Progenitor cell of endocrine pancreas (in vitro differentiated cells): ENCODE measurements around the gene TBX6. TPM values are rescaled to one million over a fixed set of nuclear protein-coding genes. Genes with fewer than 3 reads are reported as not detected.

ENCODE experiments used
- DNase-seq: peaks from one replicate; pipeline ENCODE4 v3.0.0; 2021; ENCODE audit warnings: low spot score; ENCODE audit not compliant: unreplicated experiment
- H3K27ac Mint-ChIP-seq: 2 replicates; pipeline ENCODE4 v1.8.0; 2021; ENCODE audit warnings: mild to moderate bottlenecking, moderate library complexity, mixed read lengths
- H3K27me3 Mint-ChIP-seq: 2 replicates; pipeline ENCODE4 v1.8.0; 2021; ENCODE audit warnings: mixed read lengths
- H3K36me3 Mint-ChIP-seq: 2 replicates; pipeline ENCODE4 v1.8.0; 2022; ENCODE audit warnings: mixed read lengths; ENCODE audit not compliant: insufficient read depth
- H3K4me1 Mint-ChIP-seq: 2 replicates; pipeline ENCODE4 v1.8.0; 2021; ENCODE audit warnings: low read depth, mixed read lengths
- H3K4me3 Mint-ChIP-seq: 2 replicates; pipeline ENCODE4 v1.8.0; 2021; ENCODE audit warnings: low read depth, mild to moderate bottlenecking, moderate library complexity, mixed read lengths
- H3K9me3 Mint-ChIP-seq: 2 replicates; pipeline ENCODE4 v1.8.0; 2021; ENCODE audit warnings: low read depth, mixed read lengths
- total RNA-seq: library from RNA; stranded (reverse); gene quantifications from 2 replicates; pipeline ENCODE4 v1.2.1, GENCODE V29; 2021
- TF ChIP-seq, protein P1 (sequence below): fragments of 200-600 bp; sonication (generic); IDR thresholded peaks from one replicate; pipeline ENCODE4 v1.5.0; 2021; ENCODE audit warnings: antibody characterized with exemption, mild to moderate bottlenecking; ENCODE audit not compliant: unreplicated experiment

The TBX6 gene
- total RNA-seq, 1 donor from 2014 or later = 3.5 TPM

DNA sequence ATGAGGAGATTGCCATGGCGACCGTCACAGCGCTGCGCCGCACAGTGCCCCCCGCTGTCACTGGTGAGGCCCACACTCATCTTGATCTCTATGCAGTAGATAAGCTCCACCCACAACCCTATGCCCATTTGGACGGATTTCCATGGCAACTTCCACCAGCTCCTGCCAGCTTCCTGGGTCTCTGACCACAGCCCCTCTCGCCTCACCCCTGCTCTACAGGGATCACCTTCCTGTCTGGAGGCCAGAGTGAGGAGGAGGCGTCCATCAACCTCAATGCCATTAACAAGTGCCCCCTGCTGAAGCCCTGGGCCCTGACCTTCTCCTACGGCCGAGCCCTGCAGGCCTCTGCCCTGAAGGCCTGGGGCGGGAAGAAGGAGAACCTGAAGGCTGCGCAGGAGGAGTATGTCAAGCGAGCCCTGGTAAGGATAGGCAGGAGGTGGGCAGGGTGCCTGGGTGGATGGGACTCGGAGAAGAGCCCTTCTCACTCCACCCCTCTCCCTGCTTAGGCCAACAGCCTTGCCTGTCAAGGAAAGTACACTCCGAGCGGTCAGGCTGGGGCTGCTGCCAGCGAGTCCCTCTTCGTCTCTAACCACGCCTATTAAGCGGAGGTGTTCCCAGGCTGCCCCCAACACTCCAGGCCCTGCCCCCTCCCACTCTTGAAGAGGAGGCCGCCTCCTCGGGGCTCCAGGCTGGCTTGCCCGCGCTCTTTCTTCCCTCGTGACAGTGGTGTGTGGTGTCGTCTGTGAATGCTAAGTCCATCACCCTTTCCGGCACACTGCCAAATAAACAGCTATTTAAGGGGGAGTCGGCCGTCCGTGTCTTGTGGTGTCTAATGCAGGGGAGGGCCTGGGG lies 21.9 kb downstream of the TBX6 start:
- H3K27ac Mint-ChIP-seq = no peak overlapping the region
- H3K27me3 Mint-ChIP-seq = no peaks in the 10 kb centered on the region
- TF ChIP-seq, protein P1, sequence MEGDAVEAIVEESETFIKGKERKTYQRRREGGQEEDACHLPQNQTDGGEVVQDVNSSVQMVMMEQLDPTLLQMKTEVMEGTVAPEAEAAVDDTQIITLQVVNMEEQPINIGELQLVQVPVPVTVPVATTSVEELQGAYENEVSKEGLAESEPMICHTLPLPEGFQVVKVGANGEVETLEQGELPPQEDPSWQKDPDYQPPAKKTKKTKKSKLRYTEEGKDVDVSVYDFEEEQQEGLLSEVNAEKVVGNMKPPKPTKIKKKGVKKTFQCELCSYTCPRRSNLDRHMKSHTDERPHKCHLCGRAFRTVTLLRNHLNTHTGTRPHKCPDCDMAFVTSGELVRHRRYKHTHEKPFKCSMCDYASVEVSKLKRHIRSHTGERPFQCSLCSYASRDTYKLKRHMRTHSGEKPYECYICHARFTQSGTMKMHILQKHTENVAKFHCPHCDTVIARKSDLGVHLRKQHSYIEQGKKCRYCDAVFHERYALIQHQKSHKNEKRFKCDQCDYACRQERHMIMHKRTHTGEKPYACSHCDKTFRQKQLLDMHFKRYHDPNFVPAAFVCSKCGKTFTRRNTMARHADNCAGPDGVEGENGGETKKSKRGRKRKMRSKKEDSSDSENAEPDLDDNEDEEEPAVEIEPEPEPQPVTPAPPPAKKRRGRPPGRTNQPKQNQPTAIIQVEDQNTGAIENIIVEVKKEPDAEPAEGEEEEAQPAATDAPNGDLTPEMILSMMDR = no peak
- DNase-seq = no peak
- H3K4me3 Mint-ChIP-seq = no peak overlapping the region
- H3K36me3 Mint-ChIP-seq = peaks cover 20% of the 10 kb centered on the region
- peaks cover 8% of the 10 kb centered on the region for H3K4me1 Mint-ChIP-seq
- no peaks in the 10 kb centered on the region for H3K9me3 Mint-ChIP-seq

DNA sequence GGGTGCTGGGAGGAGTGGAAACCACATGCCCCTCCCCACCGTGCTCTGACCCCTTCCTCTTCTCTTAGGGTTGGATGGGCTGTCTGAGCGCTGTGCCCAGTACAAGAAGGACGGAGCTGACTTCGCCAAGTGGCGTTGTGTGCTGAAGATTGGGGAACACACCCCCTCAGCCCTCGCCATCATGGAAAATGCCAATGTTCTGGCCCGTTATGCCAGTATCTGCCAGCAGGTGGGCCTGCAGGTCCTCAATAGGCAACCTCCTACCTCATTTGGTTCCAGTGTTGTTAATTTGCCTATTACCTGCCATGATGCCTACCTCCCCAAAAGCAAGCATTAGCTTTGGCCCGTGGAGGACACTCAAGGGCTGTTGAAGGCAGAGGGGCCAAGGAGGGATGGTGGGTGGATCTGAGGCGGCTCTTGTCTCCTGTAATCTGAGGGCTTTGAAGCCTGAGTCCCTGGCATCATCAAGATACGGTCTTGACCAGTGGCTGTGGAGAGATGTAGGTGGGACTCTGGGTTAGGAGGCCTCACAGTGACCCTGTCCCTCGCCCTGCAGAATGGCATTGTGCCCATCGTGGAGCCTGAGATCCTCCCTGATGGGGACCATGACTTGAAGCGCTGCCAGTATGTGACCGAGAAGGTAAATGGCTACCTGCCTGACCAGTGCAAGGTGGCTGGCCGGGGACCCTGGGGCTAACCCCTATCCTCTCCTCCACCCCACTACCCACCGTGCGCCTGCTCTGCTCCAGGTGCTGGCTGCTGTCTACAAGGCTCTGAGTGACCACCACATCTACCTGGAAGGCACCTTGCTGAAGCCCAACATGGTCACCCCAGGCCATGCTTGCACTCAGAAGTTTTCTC lies 22.7 kb downstream of the TBX6 start:
- peak overlapping the region; percentile 24 for H3K4me3 Mint-ChIP-seq
- peaks cover 20% of the 10 kb centered on the region for H3K36me3 Mint-ChIP-seq
- H3K9me3 Mint-ChIP-seq = no peaks in the 10 kb centered on the region
- no peaks in the 10 kb centered on the region for H3K27me3 Mint-ChIP-seq
- peak overlapping the region; percentile 64 for H3K27ac Mint-ChIP-seq
- TF ChIP-seq, protein P1 = peak; percentile 57
- peaks cover 13% of the 10 kb centered on the region for H3K4me1 Mint-ChIP-seq
- DNase-seq = no peak

DNA sequence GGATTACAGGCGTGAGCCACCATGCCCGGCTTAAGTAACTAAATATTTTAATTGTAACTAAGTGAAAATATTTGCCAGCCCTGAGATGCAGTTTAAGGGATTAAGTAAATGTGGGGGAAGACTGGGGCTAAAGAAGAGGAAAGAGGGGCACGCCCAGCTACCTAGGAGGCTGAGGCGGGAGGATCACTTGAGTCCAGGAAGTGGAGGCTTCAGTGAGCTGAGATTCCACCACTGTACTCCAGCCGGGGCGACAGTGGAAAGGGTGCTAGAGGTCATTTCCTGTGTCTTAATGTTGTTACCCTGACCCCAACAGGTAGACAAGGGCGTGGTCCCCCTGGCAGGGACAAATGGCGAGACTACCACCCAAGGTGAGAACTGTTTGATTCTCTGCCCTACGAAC lies 23.4 kb downstream of the TBX6 start:
- Mint-ChIP-seq H3K27ac (peak overlapping the region; percentile 64), H3K4me1 (peaks cover 16% of the 10 kb centered on the region), H3K9me3 (no peaks in the 10 kb centered on the region), H3K27me3 (no peaks in the 10 kb centered on the region), H3K4me3 (no peak overlapping the region), H3K36me3 (peaks cover 20% of the 10 kb centered on the region)
- TF ChIP-seq, protein P1 = no peak
- no peak for DNase-seq

DNA sequence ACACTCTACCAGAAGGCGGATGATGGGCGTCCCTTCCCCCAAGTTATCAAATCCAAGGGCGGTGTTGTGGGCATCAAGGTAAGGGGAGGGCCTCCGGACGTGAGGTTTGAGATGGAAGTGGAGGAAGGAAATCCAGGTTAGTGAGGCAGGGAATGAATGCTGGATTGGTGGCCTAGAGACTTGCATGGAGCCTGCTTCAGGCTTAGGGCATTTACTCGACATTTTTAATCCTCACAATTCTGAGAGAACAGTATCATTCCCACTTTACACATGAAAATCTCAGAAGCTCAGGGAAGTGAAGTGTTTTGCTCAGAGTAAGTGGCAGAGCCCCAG lies 24.2 kb downstream of the TBX6 start:
- Mint-ChIP-seq H3K9me3 (no peaks in the 10 kb centered on the region), H3K27me3 (no peaks in the 10 kb centered on the region), H3K4me1 (peaks cover 16% of the 10 kb centered on the region), H3K36me3 (peaks cover 20% of the 10 kb centered on the region), H3K4me3 (no peak overlapping the region), H3K27ac (no peak overlapping the region)
- no peak for DNase-seq
- TF ChIP-seq, protein P1 = no peak

DNA sequence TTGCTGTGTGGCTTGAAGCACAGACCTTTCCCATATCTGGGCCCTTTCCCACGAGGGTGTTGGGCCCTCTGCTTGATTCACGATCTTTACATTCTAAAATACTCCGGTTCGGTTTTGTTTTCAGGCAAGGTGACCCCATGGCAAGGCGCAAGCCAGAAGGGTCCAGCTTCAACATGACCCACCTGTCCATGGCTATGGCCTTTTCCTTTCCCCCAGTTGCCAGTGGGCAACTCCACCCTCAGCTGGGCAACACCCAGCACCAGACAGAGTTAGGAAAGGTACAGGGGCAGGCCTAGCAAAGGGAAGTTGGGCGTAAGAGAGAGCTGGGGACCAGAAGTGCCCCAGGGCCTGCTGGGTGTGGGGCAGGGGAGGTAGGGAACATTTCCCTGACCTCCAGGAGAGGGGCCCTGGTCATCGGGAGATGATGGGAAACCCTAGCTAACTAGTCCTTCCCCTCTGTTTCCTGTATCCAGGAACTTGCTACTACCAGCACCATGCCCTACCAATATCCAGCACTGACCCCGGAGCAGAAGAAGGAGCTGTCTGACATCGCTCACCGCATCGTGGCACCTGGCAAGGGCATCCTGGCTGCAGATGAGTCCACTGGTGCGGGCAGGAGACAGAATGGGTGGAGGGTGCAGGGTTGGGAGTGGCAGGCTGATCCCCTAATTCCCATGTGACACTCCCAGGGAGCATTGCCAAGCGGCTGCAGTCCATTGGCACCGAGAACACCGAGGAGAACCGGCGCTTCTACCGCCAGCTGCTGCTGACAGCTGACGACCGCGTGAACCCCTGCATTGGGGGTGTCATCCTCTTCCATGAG lies 24.8 kb downstream of the TBX6 start:
- Mint-ChIP-seq H3K27ac (peak overlapping the region; percentile 90), H3K4me3 (peak overlapping the region; percentile 90), H3K27me3 (no peaks in the 10 kb centered on the region), H3K4me1 (peaks cover 16% of the 10 kb centered on the region), H3K9me3 (no peaks in the 10 kb centered on the region), H3K36me3 (peaks cover 18% of the 10 kb centered on the region)
- TF ChIP-seq, protein P1 = no peak
- no peak for DNase-seq
